HEK293 (cell line): ENCODE data around the gene MAPKAP1.

Source experiments
- CTCF ChIA-PET: fragments of 350-600 bp; formaldehyde crosslinking; extraction: SDS; loops from one replicate; lab custom pipeline; 2021; ENCODE audit warnings: antibody characterized with exemption; lab: Yijun Ruan, JAX
- POLR2A ChIA-PET: fragments of 300-600 bp; formaldehyde crosslinking; extraction: SDS; loops from one replicate; lab custom pipeline; 2020; ENCODE audit warnings: antibody characterized with exemption, inconsistent platforms; lab: Yijun Ruan, JAX
- H3K27ac ChIP-seq: fragments of 200-500 bp; sonication (Bioruptor generic); 2 replicates; pipeline ENCODE4 v1.5.1; 2014; ENCODE audit warnings: low read depth, low read length, control low read depth, inconsistent platforms; ENCODE audit errors: extremely low read depth
- H3K36me3 ChIP-seq, 2 experiments: fragments of 200-500 bp in 1 of 2; sonication (Bioruptor generic) in 1 of 2; 1 replicate in 1 of 2; 2 replicates in 1 of 2; pipeline ENCODE4 v1.5.1; 2014 to 2017; ENCODE audit warnings: inconsistent platforms in 2 of 2, low read length in 2 of 2; ENCODE audit not compliant: control insufficient read depth in 2 of 2, insufficient read depth in 1 of 2
- H3K4me1 ChIP-seq: fragments of 200-500 bp; sonication (Bioruptor generic); 2 replicates; pipeline ENCODE4 v1.5.1; 2014; ENCODE audit warnings: mild to moderate bottlenecking, low read length, inconsistent platforms; ENCODE audit not compliant: control insufficient read depth, insufficient read depth
- H3K4me3 ChIP-seq: 2 replicates; pipeline ENCODE4 v1.5.1; 2011; ENCODE audit warnings: low read depth, mild to moderate bottlenecking, control low read depth, low read length, moderate library complexity
- H3K9me3 ChIP-seq: fragments of 200-500 bp; sonication (Bioruptor generic); 2 replicates; pipeline ENCODE4 v1.5.1; 2014; ENCODE audit warnings: low read depth, low read length, inconsistent platforms; ENCODE audit not compliant: control insufficient read depth, insufficient read depth
- IKZF3 ChIP-seq: fragments of 450-650 bp; IDR thresholded peaks from 2 replicates; pipeline ENCODE4 v1.5.0; 2018; ENCODE audit warnings: missing biosample characterization, mild to moderate bottlenecking, missing genetic modification characterization, moderate library complexity
- PRDM1 ChIP-seq: fragments of 450-650 bp; formaldehyde crosslinking; IDR thresholded peaks from 2 replicates; pipeline ENCODE4; 2016; ENCODE audit warnings: missing biosample characterization, missing genetic modification characterization
- TRIM28 ChIP-seq: IDR thresholded peaks from 2 replicates; pipeline ENCODE4 v1.6.1; 2011; ENCODE audit warnings: low read length, control low read depth, borderline replicate concordance
- ZBTB20 ChIP-seq: fragments of 450-650 bp; formaldehyde crosslinking; IDR thresholded peaks from 2 replicates; pipeline ENCODE4 v1.5.1; 2016; ENCODE audit warnings: missing biosample characterization, missing genetic modification characterization
- ZNF223 ChIP-seq: fragments of 450-650 bp; formaldehyde crosslinking; IDR thresholded peaks from 2 replicates; pipeline ENCODE4 v1.5.1; 2016; ENCODE audit warnings: missing biosample characterization, missing genetic modification characterization
- ZNF239 ChIP-seq: fragments of 450-650 bp; formaldehyde crosslinking; IDR thresholded peaks from 2 replicates; pipeline ENCODE4 v1.5.1; 2016; ENCODE audit warnings: missing biosample characterization, missing genetic modification characterization
- ZNF311 ChIP-seq: fragments of 450-650 bp; formaldehyde crosslinking; IDR thresholded peaks from 2 replicates; pipeline ENCODE4 v1.5.1; 2017; ENCODE audit warnings: missing biosample characterization, missing genetic modification characterization, borderline replicate concordance
- ZNF335 ChIP-seq: fragments of 450-650 bp; formaldehyde crosslinking; conservative IDR thresholded peaks from 2 replicates; pipeline ENCODE4 v1.5.1; 2016; ENCODE audit warnings: missing biosample characterization, missing genetic modification characterization
- ZNF366 ChIP-seq: fragments of 450-650 bp; formaldehyde crosslinking; conservative IDR thresholded peaks from 2 replicates; pipeline ENCODE4 v1.5.1; 2016; ENCODE audit warnings: missing biosample characterization, missing genetic modification characterization
- ZNF530 ChIP-seq: fragments of 450-650 bp; formaldehyde crosslinking; IDR thresholded peaks from 2 replicates; pipeline ENCODE4 v1.5.1; 2016; ENCODE audit warnings: low read depth, missing biosample characterization, missing genetic modification characterization
- ZNF560 ChIP-seq: fragments of 450-650 bp; formaldehyde crosslinking; IDR thresholded peaks from 2 replicates; pipeline ENCODE4 v1.5.1; 2017; ENCODE audit warnings: missing biosample characterization, missing genetic modification characterization, borderline replicate concordance
- ZNF571 ChIP-seq: fragments of 450-650 bp; formaldehyde crosslinking; IDR thresholded peaks from 2 replicates; pipeline ENCODE4 v1.5.0; 2017; ENCODE audit warnings: missing biosample characterization, missing genetic modification characterization
- ZNF76 ChIP-seq: fragments of 450-650 bp; formaldehyde crosslinking; IDR thresholded peaks from 2 replicates; pipeline ENCODE4; 2016; ENCODE audit warnings: low read depth, missing biosample characterization, missing genetic modification characterization, borderline replicate concordance
- ZNF830 ChIP-seq: fragments of 450-650 bp; IDR thresholded peaks from 2 replicates; pipeline ENCODE4 v1.5.0; 2018; ENCODE audit warnings: missing biosample characterization, missing genetic modification characterization, low read depth, mild to moderate bottlenecking, moderate library complexity
- ZSCAN16 ChIP-seq: fragments of 450-650 bp; formaldehyde crosslinking; IDR thresholded peaks from 2 replicates; pipeline ENCODE4 v1.5.1; 2016; ENCODE audit warnings: missing biosample characterization, missing genetic modification characterization
- ZXDB ChIP-seq: fragments of 450-650 bp; formaldehyde crosslinking; IDR thresholded peaks from 2 replicates; pipeline ENCODE4 v1.5.1; 2016; ENCODE audit warnings: missing biosample characterization, missing genetic modification characterization
- TF ChIP-seq, protein P1 (sequence below): fragments of 450-650 bp; formaldehyde crosslinking; IDR thresholded peaks from 2 replicates; pipeline ENCODE4; 2016; ENCODE audit warnings: missing biosample characterization, missing genetic modification characterization
- TF ChIP-seq, protein P2 (sequence below): fragments of 450-650 bp; formaldehyde crosslinking; IDR thresholded peaks from 2 replicates; pipeline ENCODE4 v1.5.1; 2016; ENCODE audit warnings: missing biosample characterization, missing genetic modification characterization
- TF ChIP-seq, protein P3 (sequence below): fragments of 450-650 bp; formaldehyde crosslinking; IDR thresholded peaks from 2 replicates; pipeline ENCODE4 v1.5.1; 2016; ENCODE audit warnings: missing biosample characterization, missing genetic modification characterization
- TF ChIP-seq, protein P4 (sequence below): fragments of 450-650 bp; formaldehyde crosslinking; IDR thresholded peaks from 2 replicates; pipeline ENCODE4 v1.5.1; 2016; ENCODE audit warnings: missing biosample characterization, missing genetic modification characterization

The MAPKAP1 gene

DNA sequence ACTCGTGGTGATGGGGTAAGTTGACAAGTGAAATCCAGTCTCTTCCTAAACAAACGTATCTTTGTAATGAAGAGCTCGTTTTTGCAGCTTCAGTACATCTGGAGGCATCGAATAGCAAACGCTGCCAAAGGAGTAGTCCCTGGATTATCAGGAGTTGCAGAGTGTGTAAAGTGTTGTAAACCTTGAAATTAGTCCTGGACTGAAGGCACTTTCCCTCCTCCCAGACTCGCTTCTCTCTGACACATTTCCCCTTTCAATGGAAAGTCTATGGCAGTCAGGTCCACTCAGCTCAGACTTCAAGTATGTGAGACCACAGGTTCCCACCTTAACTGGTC lies 38.6 kb upstream of the MAPKAP1 start:
- no peak overlapping the region for H3K27ac ChIP-seq
- peak overlapping the region; percentile 15 for H3K4me3 ChIP-seq

GRCh38 chr9:125745018-125745417 lies 38.0 kb upstream of the MAPKAP1 start:
- Histone ChIP-seq H3K9me3 (no peaks in the 10 kb centered on the region), H3K27ac (no peak overlapping the region), H3K4me1 (peaks cover 12% of the 10 kb centered on the region), H3K4me3 (no peak overlapping the region), H3K36me3 (0 out of 3 replicates have a peak, but pooled peaks cover 0 to 4% of the 10 kb centered on the region in 2 experiments)
- TF ChIP-seq ZXDB (tag by site-specific recombination) (no peak), ZNF76 (tag by site-specific recombination) (no peak), ZNF223 (tag by site-specific recombination) (no peak), ZNF571 (tag by site-specific recombination) (no peak), ZBTB20 (tag by site-specific recombination) (no peak), ZNF830 (no peak), ZSCAN16 (tag by site-specific recombination) (no peak), ZNF560 (no peak), ZNF311 (tag by site-specific recombination) (no peak), ZNF239 (tag by site-specific recombination) (no peak)
- TF ChIP-seq, protein P1, sequence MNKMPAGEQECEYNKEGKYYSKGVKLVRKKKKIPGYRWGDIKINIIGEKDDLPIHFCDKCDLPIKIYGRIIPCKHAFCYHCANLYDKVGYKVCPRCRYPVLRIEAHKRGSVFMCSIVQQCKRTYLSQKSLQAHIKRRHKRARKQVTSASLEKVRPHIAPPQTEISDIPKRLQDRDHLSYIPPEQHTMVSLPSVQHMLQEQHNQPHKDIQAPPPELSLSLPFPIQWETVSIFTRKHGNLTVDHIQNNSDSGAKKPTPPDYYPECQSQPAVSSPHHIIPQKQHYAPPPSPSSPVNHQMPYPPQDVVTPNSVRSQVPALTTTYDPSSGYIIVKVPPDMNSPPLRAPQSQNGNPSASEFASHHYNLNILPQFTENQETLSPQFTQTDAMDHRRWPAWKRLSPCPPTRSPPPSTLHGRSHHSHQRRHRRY (tag by site-specific recombination): no peak
- TF ChIP-seq, protein P2, sequence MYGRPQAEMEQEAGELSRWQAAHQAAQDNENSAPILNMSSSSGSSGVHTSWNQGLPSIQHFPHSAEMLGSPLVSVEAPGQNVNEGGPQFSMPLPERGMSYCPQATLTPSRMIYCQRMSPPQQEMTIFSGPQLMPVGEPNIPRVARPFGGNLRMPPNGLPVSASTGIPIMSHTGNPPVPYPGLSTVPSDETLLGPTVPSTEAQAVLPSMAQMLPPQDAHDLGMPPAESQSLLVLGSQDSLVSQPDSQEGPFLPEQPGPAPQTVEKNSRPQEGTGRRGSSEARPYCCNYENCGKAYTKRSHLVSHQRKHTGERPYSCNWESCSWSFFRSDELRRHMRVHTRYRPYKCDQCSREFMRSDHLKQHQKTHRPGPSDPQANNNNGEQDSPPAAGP (tag by site-specific recombination): no peak
- TF ChIP-seq, protein P3, sequence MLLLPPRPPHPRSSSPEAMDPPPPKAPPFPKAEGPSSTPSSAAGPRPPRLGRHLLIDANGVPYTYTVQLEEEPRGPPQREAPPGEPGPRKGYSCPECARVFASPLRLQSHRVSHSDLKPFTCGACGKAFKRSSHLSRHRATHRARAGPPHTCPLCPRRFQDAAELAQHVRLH (tag by site-specific recombination): no peak
- ChIA-PET CTCF (interaction anchor here (1.1 to 1.7 kb wide), 2 partner anchors 19 to 338 kb away, joined by 3 to 8 read pairs; no protein-coding TSS in a partner anchor), POLR2A (interaction anchor here (1.2 to 2.3 kb wide), 2 partner anchors 11 to 38 kb away, joined by 5 to 20 read pairs; partner anchors contain the start of gene MAPKAP1)

More for the DNA sequence above, 38.6 kb upstream of the MAPKAP1 start:
- POLR2A ChIA-PET: interaction anchor here (0.8 to 2.3 kb wide), 7 partner anchors 10 to 505 kb away, joined by 3 to 20 read pairs (median 4); partner anchors contain the start of genes HSPA5 and MAPKAP1
- CTCF ChIA-PET: interaction anchor here (1.1 to 1.7 kb wide), 2 partner anchors 19 to 338 kb away, joined by 3 to 8 read pairs; no protein-coding TSS in a partner anchor
- TF ChIP-seq ZNF530: no peak
- TF ChIP-seq TRIM28: peak; percentile 84; the same call in 1 of the 2 replicates
- TF ChIP-seq ZNF366 (tag by site-specific recombination): no peak
- no peak for TF ChIP-seq ZNF311 (tag by site-specific recombination)
- TF ChIP-seq IKZF3 (tag by site-specific recombination): 0 out of 2 replicates have a peak, but pooled peaks have one; percentile 13
- TF ChIP-seq, protein P4, sequence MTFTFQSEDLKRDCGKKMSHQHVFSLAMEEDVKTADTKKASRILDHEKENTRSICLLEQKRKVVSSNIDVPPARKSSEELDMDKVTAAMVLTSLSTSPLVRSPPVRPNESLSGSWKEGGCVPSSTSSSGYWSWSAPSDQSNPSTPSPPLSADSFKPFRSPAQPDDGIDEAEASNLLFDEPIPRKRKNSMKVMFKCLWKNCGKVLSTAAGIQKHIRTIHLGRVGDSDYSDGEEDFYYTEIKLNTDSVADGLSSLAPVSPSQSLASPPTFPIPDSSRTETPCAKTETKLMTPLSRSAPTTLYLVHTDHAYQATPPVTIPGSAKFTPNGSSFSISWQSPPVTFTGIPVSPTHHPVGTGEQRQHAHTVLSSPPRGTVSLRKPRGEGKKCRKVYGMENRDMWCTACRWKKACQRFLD: no peak
- TF ChIP-seq PRDM1 (tag by site-specific recombination): peak; percentile 97
- TF ChIP-seq ZNF335 (tag by site-specific recombination): peak; percentile 93; the same call in 1 of the 2 replicates
- Histone ChIP-seq H3K9me3 (no peaks in the 10 kb centered on the region), H3K4me1 (peaks cover 12% of the 10 kb centered on the region), H3K36me3 (0 out of 3 replicates have a peak, but pooled peaks cover 0 to 4% of the 10 kb centered on the region in 2 experiments)
